ENCODE results near the gene AK5. TPM values are rescaled to one million over a fixed set of nuclear protein-coding genes. Genes with fewer than 3 reads are reported as not detected.

The AK5 gene
- total and polyA plus RNA-seq, 4 donors = 0.71 to 8.9 (median 2.1) TPM; not detected in 1

DNA sequence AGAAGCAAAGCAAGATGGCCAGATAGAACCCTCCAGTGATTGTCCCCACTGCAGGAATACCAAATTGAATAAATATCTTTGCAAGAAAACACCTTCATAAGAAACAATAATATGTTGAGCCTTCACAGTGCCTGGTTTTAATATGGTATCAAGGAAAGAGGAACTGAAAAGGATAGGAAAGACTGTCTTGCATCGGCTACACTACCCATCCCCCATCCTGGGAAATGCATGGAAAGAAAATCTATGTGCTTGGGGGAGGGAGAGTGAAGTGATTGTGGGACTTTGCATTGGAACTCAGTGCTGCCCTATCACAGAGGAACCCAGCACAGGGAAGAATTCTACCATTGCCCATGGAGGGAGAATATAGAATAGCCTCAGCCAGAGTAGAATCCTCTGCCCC lies 28.6 kb upstream of the AK5 start:
- DNase-seq = no peak
- no peaks in the 10 kb centered on the region for H3K4me1 ChIP-seq (ENCODE audit: control insufficient read depth in 1 of 2, insufficient read depth in 2 of 2, low read length in 2 of 2)
- no peaks in the 10 kb centered on the region for H3K36me3 ChIP-seq (ENCODE audit: control insufficient read depth in 1 of 2, insufficient read depth in 2 of 2, low read length in 1 of 2)
- WGBS, 2 donors = 84 to 85% methylated on average over 1 of the region's 1 CpG
- intact Hi-C loops (cut with DNase I) = no loop called here
- H3K27ac ChIP-seq (ENCODE audit: low read depth in 1 of 2, low read length in 2 of 2) = no peak overlapping the region
- no peaks in the 10 kb centered on the region for H3K27me3 ChIP-seq (ENCODE audit: control insufficient read depth in 1 of 2, insufficient read depth in 2 of 2, low read length in 1 of 2)
- no peak for ATAC-seq (ENCODE audit: low FRiP score)
- peaks cover 6% of the 10 kb centered on the region for H3K9me3 ChIP-seq (ENCODE audit: control insufficient read depth, low read length)
- no peak overlapping the region for H3K4me3 ChIP-seq (ENCODE audit: low read length in 2 of 2)

DNA sequence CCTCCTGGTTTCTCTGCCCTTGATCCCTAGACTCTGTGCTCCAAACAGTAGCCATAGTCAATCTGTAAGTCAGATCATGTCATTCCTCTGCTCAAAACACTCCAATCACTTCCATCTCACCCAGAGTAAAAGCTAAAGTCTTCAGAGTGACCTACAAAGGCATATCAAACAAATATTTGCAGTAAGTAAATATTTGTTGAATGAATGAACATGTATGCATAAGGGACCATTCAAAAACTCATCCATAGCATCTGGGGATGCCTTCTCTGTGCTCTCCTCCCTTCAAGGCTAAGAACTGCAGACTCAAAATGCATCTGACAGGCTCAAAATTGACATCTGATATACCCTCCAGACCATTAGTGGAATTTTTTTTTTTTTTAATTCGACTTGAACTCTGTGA lies 18.1 kb upstream of the AK5 start:
- WGBS, 2 donors = 66 to 75% methylated on average over 1 of the region's 1 CpG
- H3K4me1 ChIP-seq (ENCODE audit: control insufficient read depth in 1 of 2, insufficient read depth in 2 of 2, low read length in 2 of 2) = no peaks in the 10 kb centered on the region
- ATAC-seq (ENCODE audit: low FRiP score) (no peak), DNase-seq (no peak)
- H3K4me3 ChIP-seq (ENCODE audit: low read length in 2 of 2) = no peak overlapping the region
- H3K36me3 ChIP-seq (ENCODE audit: control insufficient read depth in 1 of 2, insufficient read depth in 2 of 2, low read length in 1 of 2) = no peaks in the 10 kb centered on the region
- H3K27me3 ChIP-seq (ENCODE audit: control insufficient read depth in 1 of 2, insufficient read depth in 2 of 2, low read length in 1 of 2) = peaks cover 0 to 1% of the 10 kb centered on the region in 2 donors
- intact Hi-C loops (cut with DNase I) = no loop called here
- no peaks in the 10 kb centered on the region for H3K9me3 ChIP-seq (ENCODE audit: control insufficient read depth, low read length)
- H3K27ac ChIP-seq (ENCODE audit: low read depth in 1 of 2, low read length in 2 of 2) = no peak overlapping the region

DNA sequence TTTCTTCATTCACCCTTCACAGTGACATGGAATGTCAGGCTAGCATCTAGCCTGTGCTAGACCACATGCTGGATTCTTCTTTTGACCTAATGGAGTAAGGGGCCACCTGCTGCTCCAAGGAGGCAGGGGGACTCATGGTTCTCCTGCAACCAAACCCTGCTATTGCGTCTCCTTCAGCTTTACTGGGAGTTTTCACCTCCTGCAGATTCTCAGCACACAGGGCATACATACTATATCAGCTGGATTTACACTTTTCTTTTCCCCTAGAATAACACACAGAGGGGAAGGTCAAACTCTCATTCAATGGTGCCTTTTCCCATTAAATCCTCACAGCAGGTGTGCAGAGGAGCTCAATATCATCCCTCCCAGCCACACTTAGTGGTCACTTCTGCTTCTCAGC lies 16.6 kb upstream of the AK5 start:
- H3K36me3 ChIP-seq (ENCODE audit: control insufficient read depth in 1 of 2, insufficient read depth in 2 of 2, low read length in 1 of 2) = no peaks in the 10 kb centered on the region
- ATAC-seq (ENCODE audit: low FRiP score) = no peak
- H3K4me1 ChIP-seq (ENCODE audit: control insufficient read depth in 1 of 2, insufficient read depth in 2 of 2, low read length in 2 of 2) = no peaks in the 10 kb centered on the region
- H3K9me3 ChIP-seq (ENCODE audit: control insufficient read depth, low read length) = no peaks in the 10 kb centered on the region
- WGBS, 2 donors = 23 to 29% methylated on average over 1 of the region's 1 CpG
- no peak overlapping the region for H3K27ac ChIP-seq (ENCODE audit: low read depth in 1 of 2, low read length in 2 of 2)
- DNase-seq = no peak
- intact Hi-C loops (cut with DNase I) = no loop called here
- H3K4me3 ChIP-seq (ENCODE audit: low read length in 2 of 2) = no peak overlapping the region
- no peaks in the 10 kb centered on the region for H3K27me3 ChIP-seq (ENCODE audit: control insufficient read depth in 1 of 2, insufficient read depth in 2 of 2, low read length in 1 of 2)

DNA sequence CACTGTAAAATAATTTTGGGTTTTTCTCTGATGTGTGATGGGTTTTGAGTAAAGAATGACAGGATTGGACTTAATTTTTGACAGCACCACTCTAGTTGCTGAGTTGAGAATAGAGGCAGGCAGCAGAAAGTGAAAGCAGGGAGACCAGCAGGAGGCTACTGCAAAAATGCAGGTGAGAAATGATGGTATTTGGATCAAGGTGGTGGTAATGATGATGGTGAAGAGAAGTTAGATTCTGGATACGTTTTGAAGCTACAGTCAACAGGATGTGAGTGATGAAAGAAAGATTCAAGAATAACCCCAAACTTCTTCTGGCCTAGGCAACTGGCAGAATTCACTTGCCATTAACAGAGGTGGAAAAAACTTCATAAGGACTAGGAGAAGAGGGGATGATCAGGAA lies 14.8 kb upstream of the AK5 start:
- no peaks in the 10 kb centered on the region for H3K4me1 ChIP-seq (ENCODE audit: control insufficient read depth in 1 of 2, insufficient read depth in 2 of 2, low read length in 2 of 2)
- no peak overlapping the region for H3K4me3 ChIP-seq (ENCODE audit: low read length in 2 of 2)
- WGBS, 2 donors = 47 to 50% methylated on average over 1 of the region's 1 CpG
- ATAC-seq (ENCODE audit: low FRiP score) (no peak), DNase-seq (no peak)
- H3K9me3 ChIP-seq (ENCODE audit: control insufficient read depth, low read length) = no peaks in the 10 kb centered on the region
- intact Hi-C loops (cut with DNase I) = no loop called here
- H3K27me3 ChIP-seq (ENCODE audit: control insufficient read depth in 1 of 2, insufficient read depth in 2 of 2, low read length in 1 of 2) = no peaks in the 10 kb centered on the region
- no peaks in the 10 kb centered on the region for H3K36me3 ChIP-seq (ENCODE audit: control insufficient read depth in 1 of 2, insufficient read depth in 2 of 2, low read length in 1 of 2)
- H3K27ac ChIP-seq (ENCODE audit: low read depth in 1 of 2, low read length in 2 of 2) = no peak overlapping the region

GRCh38 chr1:77271852-77272580 lies 9.8 kb upstream of the AK5 start:
- no peak overlapping the region for H3K4me3 ChIP-seq (ENCODE audit: low read length in 2 of 2)
- H3K27ac ChIP-seq (ENCODE audit: low read depth in 1 of 2, low read length in 2 of 2) = no peak overlapping the region
- DNase-seq (no peak), ATAC-seq (ENCODE audit: low FRiP score) (no peak)
- intact Hi-C loops (cut with DNase I) = no loop called here
- no peaks in the 10 kb centered on the region for H3K27me3 ChIP-seq (ENCODE audit: control insufficient read depth in 1 of 2, insufficient read depth in 2 of 2, low read length in 1 of 2)
- no peaks in the 10 kb centered on the region for H3K4me1 ChIP-seq (ENCODE audit: control insufficient read depth in 1 of 2, insufficient read depth in 2 of 2, low read length in 2 of 2)
- no peaks in the 10 kb centered on the region for H3K36me3 ChIP-seq (ENCODE audit: control insufficient read depth in 1 of 2, insufficient read depth in 2 of 2, low read length in 1 of 2)
- H3K9me3 ChIP-seq (ENCODE audit: control insufficient read depth, low read length) = no peaks in the 10 kb centered on the region

GRCh38 chr1:77273891-77274290 lies 7.9 kb upstream of the AK5 start:
- Histone ChIP-seq H3K27me3 (ENCODE audit: control insufficient read depth in 1 of 2, insufficient read depth in 2 of 2, low read length in 1 of 2) (no peaks in the 10 kb centered on the region), H3K9me3 (ENCODE audit: control insufficient read depth, low read length) (no peaks in the 10 kb centered on the region), H3K4me1 (ENCODE audit: control insufficient read depth in 1 of 2, insufficient read depth in 2 of 2, low read length in 2 of 2) (no peaks in the 10 kb centered on the region), H3K36me3 (ENCODE audit: control insufficient read depth in 1 of 2, insufficient read depth in 2 of 2, low read length in 1 of 2) (no peaks in the 10 kb centered on the region), H3K4me3 (ENCODE audit: low read length in 2 of 2) (no peak overlapping the region), H3K27ac (ENCODE audit: low read depth in 1 of 2, low read length in 2 of 2) (no peak overlapping the region)
- ATAC-seq (ENCODE audit: low FRiP score) (no peak), DNase-seq (no peak)
- intact Hi-C loops (cut with DNase I) = no loop called here

DNA sequence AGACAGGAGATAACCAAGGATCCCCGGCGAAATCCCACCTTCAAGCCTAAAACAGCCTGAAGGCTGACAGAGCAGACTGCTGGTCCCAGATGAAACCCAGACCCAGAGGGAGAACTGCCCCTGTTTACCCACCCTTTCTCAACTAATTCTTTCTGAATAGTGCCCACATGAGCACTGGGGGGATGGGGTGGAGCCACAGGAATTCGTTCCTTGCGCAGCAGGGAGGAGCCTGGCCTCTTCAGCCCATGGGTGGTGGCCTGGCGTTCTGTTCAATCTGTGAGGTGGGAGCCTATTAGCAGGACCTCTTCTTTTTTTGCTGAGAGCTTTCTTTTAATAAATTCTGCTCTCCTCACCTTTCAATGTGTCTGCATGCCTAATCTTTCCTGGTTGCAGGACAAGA lies 6.6 kb upstream of the AK5 start:
- Histone ChIP-seq H3K9me3 (ENCODE audit: control insufficient read depth, low read length) (no peaks in the 10 kb centered on the region), H3K4me3 (ENCODE audit: low read length in 2 of 2) (no peak overlapping the region), H3K36me3 (ENCODE audit: control insufficient read depth in 1 of 2, insufficient read depth in 2 of 2, low read length in 1 of 2) (no peaks in the 10 kb centered on the region), H3K27me3 (ENCODE audit: control insufficient read depth in 1 of 2, insufficient read depth in 2 of 2, low read length in 1 of 2) (no peaks in the 10 kb centered on the region), H3K4me1 (ENCODE audit: control insufficient read depth in 1 of 2, insufficient read depth in 2 of 2, low read length in 2 of 2) (no peaks in the 10 kb centered on the region), H3K27ac (ENCODE audit: low read depth in 1 of 2, low read length in 2 of 2) (no peak overlapping the region)
- DNase-seq (no peak), ATAC-seq (ENCODE audit: low FRiP score) (no peak)
- WGBS, 2 donors = 67 to 69% methylated on average over 5 of the region's 5 CpGs
- intact Hi-C loops (cut with DNase I) = no loop called here

DNA sequence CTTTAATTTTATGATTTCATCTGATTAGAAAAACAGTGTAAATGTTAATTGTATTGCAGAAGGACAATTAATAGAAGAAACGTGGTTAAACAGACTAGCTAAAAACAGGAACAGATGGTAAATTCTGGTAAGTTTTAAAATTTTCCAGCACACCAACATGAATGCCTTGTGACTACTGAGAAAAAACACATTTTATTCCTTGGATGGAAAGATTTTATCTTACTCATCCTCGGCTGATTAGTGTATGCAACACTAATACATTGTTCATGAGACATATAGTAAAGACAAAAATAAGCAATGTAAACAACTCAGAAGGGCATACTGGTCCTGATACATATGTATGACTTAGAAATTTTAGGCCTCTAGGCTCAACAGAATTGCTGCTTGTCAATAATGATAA lies 4.9 kb upstream of the AK5 start:
- H3K9me3 ChIP-seq (ENCODE audit: control insufficient read depth, low read length) = no peaks in the 10 kb centered on the region
- DNase-seq (no peak), ATAC-seq (ENCODE audit: low FRiP score) (no peak)
- H3K27me3 ChIP-seq (ENCODE audit: control insufficient read depth in 1 of 2, insufficient read depth in 2 of 2, low read length in 1 of 2) = no peaks in the 10 kb centered on the region
- H3K4me3 ChIP-seq (ENCODE audit: low read length in 2 of 2) = no peak overlapping the region
- WGBS, 2 donors = 62 to 65% methylated on average over 2 of the region's 2 CpGs
- no peak overlapping the region for H3K27ac ChIP-seq (ENCODE audit: low read depth in 1 of 2, low read length in 2 of 2)
- no peaks in the 10 kb centered on the region for H3K36me3 ChIP-seq (ENCODE audit: control insufficient read depth in 1 of 2, insufficient read depth in 2 of 2, low read length in 1 of 2)
- intact Hi-C loops (cut with DNase I) = no loop called here
- no peaks in the 10 kb centered on the region for H3K4me1 ChIP-seq (ENCODE audit: control insufficient read depth in 1 of 2, insufficient read depth in 2 of 2, low read length in 2 of 2)

- H3K4me3 ChIP-seq (ENCODE audit: low read length in 2 of 2) = no peak overlapping the region
- no peak for ATAC-seq (ENCODE audit: low FRiP score)
- no peaks in the 10 kb centered on the region for H3K36me3 ChIP-seq (ENCODE audit: control insufficient read depth in 1 of 2, insufficient read depth in 2 of 2, low read length in 1 of 2)
- no peaks in the 10 kb centered on the region for H3K9me3 ChIP-seq (ENCODE audit: control insufficient read depth, low read length)
- no peaks in the 10 kb centered on the region for H3K27me3 ChIP-seq (ENCODE audit: control insufficient read depth in 1 of 2, insufficient read depth in 2 of 2, low read length in 1 of 2)
- H3K27ac ChIP-seq (ENCODE audit: low read depth in 1 of 2, low read length in 2 of 2) = no peak overlapping the region
- DNase-seq = no peak
- no peaks in the 10 kb centered on the region for H3K4me1 ChIP-seq (ENCODE audit: control insufficient read depth in 1 of 2, insufficient read depth in 2 of 2, low read length in 2 of 2)
- intact Hi-C loops (cut with DNase I) = loop anchor here in 1 of 2 donors (10.0 kb wide), 1 partner anchor 255 kb away; no protein-coding TSS in a partner anchor
- WGBS, 2 donors = 78 to 82% methylated on average over 2 of the region's 2 CpGs
Measured at GRCh38 chr1:77279929-77280328, 1.9 kb upstream of the AK5 start.
